HG02798 (cell line): Measurements from ENCODE around the gene TRIM62.
A peak's percentile ranks its signal among the peaks of the same experiment; 100 is the strongest.
"Not testable (repeated sequence)": the region's sequence is repeated elsewhere in the genome, so short reads cannot be mapped to it uniquely, and the experiment has no call there.

Source experiments
- ATAC-seq: cut with Tn5 transposase; IDR thresholded peaks from one replicate; pipeline ENCODE4 v1.9.1; 2021; ENCODE audit warnings: mild to moderate bottlenecking; ENCODE audit not compliant: unreplicated experiment, poor library complexity

Gene TRIM62

DNA sequence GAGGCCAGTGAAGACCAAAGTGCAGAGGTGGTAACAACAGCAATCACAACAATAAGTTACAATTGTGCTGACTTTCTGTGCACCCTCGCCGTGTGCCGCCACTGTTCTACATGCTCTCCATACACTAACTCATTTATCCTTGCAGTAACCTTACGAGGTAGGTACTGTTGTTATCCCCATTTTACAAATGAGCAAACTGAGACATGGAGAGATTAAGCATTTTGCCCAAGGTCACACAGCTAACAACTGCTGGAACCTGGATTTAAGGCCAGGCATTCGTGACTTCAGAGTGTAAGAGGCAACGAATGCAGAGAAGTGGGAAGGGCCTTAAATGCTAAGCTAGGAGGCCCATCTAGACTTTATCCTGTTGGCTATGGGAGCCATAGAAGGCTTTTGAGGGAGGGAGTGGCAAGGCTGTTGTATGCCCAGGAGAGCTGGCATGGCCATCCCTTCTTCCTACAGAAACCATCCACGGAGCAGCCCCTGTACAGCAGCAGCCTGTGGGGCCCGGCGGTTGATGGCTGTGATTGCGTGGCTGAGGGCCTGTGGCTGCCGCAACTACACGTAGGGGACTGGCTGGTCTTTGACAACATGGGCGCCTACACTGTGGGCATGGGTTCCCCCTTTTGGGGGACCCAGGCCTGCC lies 64.3 kb downstream of the TRIM62 start:
- ATAC-seq: no peak

DNA sequence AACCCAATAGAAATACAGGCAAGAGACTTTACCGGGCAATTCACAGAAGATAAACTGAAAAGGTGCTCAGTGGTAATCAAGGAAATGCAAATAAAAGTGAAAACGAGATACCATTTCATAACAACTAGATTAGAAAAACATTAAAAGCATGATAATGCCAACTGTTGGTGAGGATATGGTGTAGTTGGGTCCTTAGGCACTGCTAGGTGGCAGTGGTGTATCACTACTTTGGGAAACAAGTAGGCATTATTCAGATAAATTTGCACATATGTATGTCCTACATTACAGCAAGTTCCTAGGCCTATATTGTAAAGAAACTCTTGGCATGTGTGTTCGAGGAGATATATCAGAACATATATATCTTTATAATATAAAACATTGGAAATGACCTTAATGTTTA lies 69.9 kb downstream of the TRIM62 start:
- no peak for ATAC-seq

DNA sequence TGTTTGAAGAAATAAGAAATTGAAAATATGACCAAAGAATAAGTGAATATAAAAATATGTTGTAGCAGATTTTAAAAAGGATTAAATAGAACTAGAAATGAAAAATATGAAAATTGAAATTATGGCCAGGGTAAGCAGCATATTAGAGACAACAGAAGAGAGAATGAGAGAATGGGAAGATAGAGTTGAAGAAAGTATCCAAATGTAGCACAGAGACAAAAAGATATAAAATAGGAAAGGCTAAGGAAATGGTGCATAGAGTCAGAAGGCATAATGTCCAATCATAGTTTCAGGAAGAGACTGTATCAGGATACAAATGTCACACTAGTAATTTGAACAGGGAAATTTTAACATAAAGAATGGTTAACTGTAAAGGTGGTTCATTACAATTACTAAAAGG lies 71.4 kb downstream of the TRIM62 start:
- ATAC-seq: no peak

DNA sequence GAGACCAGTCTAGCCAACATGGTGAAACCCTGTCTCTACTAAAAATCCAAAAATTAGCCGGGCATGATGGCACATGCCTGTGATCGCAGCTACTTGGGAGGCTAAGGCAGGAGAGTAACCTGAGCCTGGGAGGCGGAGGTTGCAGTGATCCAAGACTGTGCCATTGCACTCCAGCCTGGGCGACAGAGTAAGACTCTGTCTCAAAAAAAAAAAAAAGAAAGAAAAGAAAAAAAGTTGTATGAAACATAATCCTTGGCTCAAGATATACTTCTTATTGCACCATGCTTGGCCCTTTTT lies 81.8 kb downstream of the TRIM62 start:
- ATAC-seq: not testable (repeated sequence)

DNA sequence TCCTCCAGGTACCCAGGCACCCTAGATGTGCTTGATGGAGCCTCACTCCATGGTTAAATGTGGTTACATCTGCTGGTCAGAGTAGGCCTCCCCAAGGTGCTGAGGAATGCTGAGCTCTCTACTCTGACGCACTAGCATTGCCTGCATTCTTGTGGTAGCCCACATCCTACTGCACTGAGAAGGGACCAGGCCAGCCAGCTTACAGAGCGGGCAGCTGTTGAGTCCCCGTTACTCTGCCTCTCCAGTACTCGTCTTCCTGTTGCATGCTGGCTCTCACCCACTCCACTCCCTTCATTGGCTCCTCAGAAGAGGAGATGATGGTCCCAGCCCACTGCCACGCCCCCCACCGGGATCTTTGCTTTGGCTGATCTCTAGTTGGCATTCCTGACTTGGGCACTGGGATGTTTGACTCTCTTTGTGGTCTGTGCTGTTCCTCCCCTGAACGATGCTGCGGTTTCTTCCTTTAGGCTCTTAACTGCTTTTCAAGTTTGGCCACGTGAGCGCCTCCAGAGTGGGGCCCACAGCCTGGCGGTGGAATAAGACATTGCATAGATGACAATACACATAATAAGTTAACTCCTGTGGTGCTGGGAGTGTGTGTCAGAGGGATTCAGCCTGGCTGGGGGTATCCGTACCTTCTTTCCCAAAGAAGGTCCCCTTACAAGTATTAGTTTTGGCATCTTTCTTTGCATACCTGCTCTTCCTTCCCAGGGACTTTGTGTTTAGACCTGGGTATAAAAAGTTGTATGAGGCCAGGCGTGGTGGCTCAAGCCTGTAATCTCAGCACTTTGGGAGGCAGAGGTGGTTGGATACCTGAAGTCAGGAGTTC lies 82.3 kb downstream of the TRIM62 start:
- ATAC-seq: peak; percentile 62

DNA sequence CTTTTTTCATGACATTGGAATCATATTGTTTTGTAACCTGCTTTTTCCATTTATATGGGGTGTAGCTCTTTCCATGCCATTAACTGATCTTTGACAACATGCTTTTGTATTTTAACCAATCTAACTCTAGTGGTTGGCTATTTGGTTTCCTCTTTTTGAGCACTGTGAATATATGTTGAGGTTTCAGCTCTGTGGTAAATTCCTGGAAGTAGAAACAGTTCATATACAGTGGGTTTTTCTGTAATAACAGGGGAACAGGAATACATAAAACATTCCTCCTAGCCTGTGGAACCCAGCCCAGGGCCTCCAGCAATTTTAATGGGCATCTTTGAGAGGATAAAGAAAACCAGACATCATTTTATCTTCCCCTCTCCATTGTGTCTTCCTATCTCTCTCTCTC lies 83.5 kb downstream of the TRIM62 start:
- ATAC-seq: no peak

DNA sequence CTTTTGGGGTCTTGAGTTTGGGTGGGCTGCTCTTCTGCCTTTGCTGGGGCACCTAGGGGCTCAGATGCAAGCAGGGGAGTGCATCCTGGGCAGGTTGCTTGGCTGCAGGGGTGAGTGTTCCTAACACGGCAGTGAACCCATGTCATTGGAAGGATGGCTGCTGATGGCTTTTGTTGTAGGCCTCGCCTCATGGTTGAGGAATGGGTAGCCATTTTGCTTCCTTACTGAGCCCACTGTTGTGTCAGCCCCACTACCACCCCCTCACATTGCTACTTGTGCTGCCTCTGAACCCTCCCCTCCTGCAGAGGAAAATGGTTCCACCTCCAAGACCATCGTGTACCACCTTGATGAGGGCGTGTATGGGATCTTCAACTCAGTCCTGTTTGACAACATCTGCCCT lies 84.1 kb downstream of the TRIM62 start:
- no peak for ATAC-seq

DNA sequence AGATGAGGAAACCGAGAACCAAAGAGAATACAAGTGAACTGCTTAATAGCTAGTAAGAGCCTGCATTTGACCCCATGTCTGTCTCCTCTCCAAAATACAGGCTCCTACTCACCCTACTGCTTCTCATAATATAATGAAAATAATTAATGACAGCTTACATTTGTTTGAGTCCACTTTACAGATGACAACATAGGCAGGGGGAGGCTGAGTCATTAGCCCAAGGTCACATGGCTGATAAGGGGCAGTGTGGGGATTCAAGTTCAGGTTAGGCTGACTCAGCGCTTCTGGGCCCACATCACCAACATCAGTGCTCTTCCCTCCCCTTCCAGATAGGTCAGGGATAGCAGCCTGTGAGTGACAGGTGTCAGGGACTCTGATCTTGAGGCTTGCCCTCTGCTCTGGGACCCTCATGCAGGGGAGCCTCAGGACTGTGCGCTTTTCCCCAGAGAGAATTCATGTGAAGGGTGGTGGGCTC lies 84.7 kb downstream of the TRIM62 start:
- no peak for ATAC-seq

DNA sequence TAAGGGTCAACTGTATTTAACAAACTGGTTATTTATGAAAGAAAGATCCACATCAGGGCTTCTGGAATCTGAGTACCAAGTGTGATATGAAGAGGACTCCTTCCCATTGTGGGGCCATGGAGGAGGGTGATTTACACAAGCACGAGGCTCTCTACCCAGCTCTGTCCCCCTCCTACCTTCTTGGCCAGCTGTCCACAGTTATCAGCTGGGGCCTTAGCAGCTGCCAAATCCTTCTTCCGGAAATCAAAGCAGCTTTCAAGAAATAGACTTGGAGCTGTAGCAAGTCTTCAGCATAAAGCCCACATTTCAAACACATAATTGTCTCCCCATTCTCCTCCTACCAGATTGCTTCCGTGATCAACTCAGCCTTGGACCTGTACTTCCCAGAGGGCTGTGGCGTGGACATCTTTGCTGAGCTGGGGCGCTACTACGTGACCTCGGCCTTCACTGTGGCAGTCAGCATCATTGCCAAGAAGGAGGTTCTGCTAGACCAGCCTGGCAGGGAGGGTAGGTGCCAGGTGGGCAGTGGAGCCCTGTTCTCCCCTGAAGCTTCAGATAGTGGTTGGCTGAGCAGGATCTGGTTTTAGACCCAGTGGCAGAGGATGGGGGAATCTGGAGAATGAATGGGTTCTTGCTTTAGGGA lies 85.4 kb downstream of the TRIM62 start:
- no peak for ATAC-seq
